Activated T-helper 1 cell treated with anti-CD3 and anti-CD28 coated beads, Interleukin-12 subunit alpha, Interleukin-12 subunit beta, Interleukin-2, Interleukin-4 antibody, amounts not matched to agents 30 ng/mL and 10 ng/mL and 1 ng/mL, durations not matched to agents 14 hours and 24 hours and 36 hours (primary cell): ENCODE measurements around the gene CPPED1. TPM values are rescaled to one million over a fixed set of nuclear protein-coding genes. Genes with fewer than 3 reads are reported as not detected.
A peak's percentile ranks its signal among the peaks of the same experiment; 100 is the strongest.

ENCODE experiments used
- DNase-seq: peaks from one replicate; pipeline ENCODE4 v3.0.0; 2021; ENCODE audit warnings: low spot score
- H3K27ac Mint-ChIP-seq: one replicate; pipeline ENCODE4 v1.8.0; 2021; ENCODE audit warnings: mild to moderate bottlenecking, mixed read lengths
- H3K27me3 Mint-ChIP-seq: one replicate; pipeline ENCODE4 v1.8.0; 2022; ENCODE audit warnings: mild to moderate bottlenecking, moderate library complexity, mixed read lengths; ENCODE audit not compliant: insufficient read depth
- H3K36me3 Mint-ChIP-seq: one replicate; pipeline ENCODE4 v1.8.0; 2021; ENCODE audit warnings: low read depth, mixed read lengths
- H3K4me1 Mint-ChIP-seq: one replicate; pipeline ENCODE4 v1.8.0; 2021; ENCODE audit warnings: low read depth, mixed read lengths
- H3K4me3 Mint-ChIP-seq: one replicate; pipeline ENCODE4 v1.8.0; 2021; ENCODE audit warnings: mild to moderate bottlenecking, moderate library complexity, mixed read lengths
- H3K9me3 Mint-ChIP-seq: one replicate; pipeline ENCODE4 v1.8.0; 2021; ENCODE audit warnings: mixed read lengths
- intact Hi-C: fragments of 100-400 bp; cut with micrococcal nuclease; formaldehyde crosslinking; loops from one replicate; pipeline ENCODE4 v1.15.1; 2024
- total RNA-seq: library from RNA; stranded (reverse); gene quantifications from 2 replicates; pipeline ENCODE4 v1.2.3, GENCODE V29; 2022

The CPPED1 gene
- total RNA-seq, 1 donor from 2014 or later: 5.4 TPM

- Mint-ChIP-seq H3K27ac (no peak overlapping the region), H3K4me3 (no peak overlapping the region), H3K4me1 (peaks cover 6% of the 10 kb centered on the region), H3K27me3 (peaks cover 2% of the 10 kb centered on the region), H3K36me3 (peaks cover 5% of the 10 kb centered on the region), H3K9me3 (peaks cover 13% of the 10 kb centered on the region)
- no peak for DNase-seq
- intact Hi-C loops: no loop called here
Observed at GRCh38 chr16:12652924-12653323, 150.8 kb downstream of the CPPED1 start.

GRCh38 chr16:12651765-12652512 is 151.7 kb downstream of the CPPED1 start:
- H3K4me3 Mint-ChIP-seq: no peak overlapping the region
- intact Hi-C loops: no loop called here
- no peak overlapping the region for H3K27ac Mint-ChIP-seq
- peaks cover 2% of the 10 kb centered on the region for H3K27me3 Mint-ChIP-seq
- H3K4me1 Mint-ChIP-seq: peaks cover 16% of the 10 kb centered on the region
- DNase-seq: no peak
- H3K36me3 Mint-ChIP-seq: peaks cover 5% of the 10 kb centered on the region
- H3K9me3 Mint-ChIP-seq: peaks cover 12% of the 10 kb centered on the region

- intact Hi-C loops: no loop called here
- Mint-ChIP-seq H3K4me3 (no peak overlapping the region), H3K36me3 (peaks cover 5% of the 10 kb centered on the region)
Observed at GRCh38 chr16:12649356-12649755, 154.3 kb downstream of the CPPED1 start.

DNA sequence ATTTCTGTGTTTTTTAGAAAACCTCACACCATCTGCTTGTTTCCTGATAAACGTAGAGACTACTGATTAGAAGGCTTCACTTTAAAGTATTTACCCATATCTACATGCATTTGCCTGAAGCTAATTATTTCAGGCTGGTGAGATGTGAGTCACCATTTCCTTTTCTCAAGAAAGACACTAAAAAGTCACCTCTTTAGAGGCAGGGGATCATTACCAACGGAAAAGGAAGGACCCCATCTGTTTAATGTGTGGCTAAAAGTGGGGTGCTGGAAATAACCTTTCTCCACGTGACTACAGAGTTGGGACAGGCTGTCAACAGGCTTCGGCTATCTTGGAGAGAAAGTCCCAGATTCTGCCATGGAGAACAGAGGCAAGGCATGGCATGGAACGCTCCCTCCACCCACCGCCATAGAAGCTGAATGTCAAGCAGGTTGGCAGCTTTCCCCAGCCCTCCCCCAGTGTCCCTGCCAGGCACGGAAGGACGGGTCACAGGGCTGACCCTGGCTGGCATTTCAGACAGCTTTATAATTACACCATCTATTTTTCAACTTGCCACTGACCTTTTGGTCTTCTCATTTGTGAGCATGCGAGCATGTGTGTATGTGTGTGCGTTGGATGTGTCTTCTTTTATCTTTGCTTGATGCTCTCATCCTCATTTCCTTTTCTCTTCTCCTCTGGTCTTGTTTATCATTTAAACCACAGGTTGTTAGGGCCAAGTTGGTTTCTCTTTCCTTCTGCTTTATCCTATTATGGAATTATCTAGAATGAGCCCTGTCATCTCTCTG is 157.0 kb downstream of the CPPED1 start:
- Mint-ChIP-seq H3K36me3 (peaks cover 5% of the 10 kb centered on the region), H3K4me1 (peaks cover 26% of the 10 kb centered on the region), H3K4me3 (peak overlapping the region; percentile 38), H3K9me3 (peaks cover 12% of the 10 kb centered on the region), H3K27me3 (no peaks in the 10 kb centered on the region), H3K27ac (peak overlapping the region; percentile 94)
- peak; percentile 26 for DNase-seq
- intact Hi-C loops: loop anchor here (1.0 to 2.0 kb wide), 4 partner anchors 34 to 157 kb away; partner anchors contain the start of gene CPPED1

More at GRCh38 chr16:12649356-12649755, 154.3 kb downstream of the CPPED1 start:
- H3K4me1 Mint-ChIP-seq: peaks cover 26% of the 10 kb centered on the region
- no peak for DNase-seq
- peaks cover 2% of the 10 kb centered on the region for H3K27me3 Mint-ChIP-seq
- no peak overlapping the region for H3K27ac Mint-ChIP-seq
- H3K9me3 Mint-ChIP-seq: peaks cover 12% of the 10 kb centered on the region

GRCh38 chr16:12646098-12646489 is 157.6 kb downstream of the CPPED1 start:
- intact Hi-C loops: loop anchor here (1.0 to 2.0 kb wide), 2 partner anchors 33 to 157 kb away; partner anchors contain the start of gene CPPED1
- Mint-ChIP-seq H3K36me3 (peaks cover 5% of the 10 kb centered on the region), H3K9me3 (peaks cover 12% of the 10 kb centered on the region), H3K4me1 (peaks cover 26% of the 10 kb centered on the region), H3K4me3 (no peak overlapping the region), H3K27me3 (no peaks in the 10 kb centered on the region), H3K27ac (peak overlapping the region; percentile 94)
- no peak for DNase-seq

DNA sequence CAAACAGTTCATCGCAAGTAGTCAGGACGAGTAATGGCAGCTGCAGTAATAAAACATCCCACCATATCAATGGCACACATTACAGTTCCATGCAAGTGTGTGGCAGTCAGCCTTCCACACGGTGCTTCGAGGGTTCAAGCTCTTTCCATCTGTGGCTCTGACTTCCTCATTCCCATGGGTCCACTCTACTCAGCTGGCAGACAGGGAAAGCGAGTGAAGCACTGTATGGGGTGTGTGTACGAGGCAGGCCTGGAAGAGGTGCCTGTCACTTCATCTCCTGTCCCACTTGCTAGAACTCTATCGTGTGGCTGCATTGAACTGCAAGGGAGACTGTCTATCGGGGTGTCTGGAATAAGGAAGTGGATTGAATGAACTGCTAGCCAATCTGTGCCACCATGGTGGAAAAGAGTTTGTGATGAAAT is 160.6 kb downstream of the CPPED1 start:
- Mint-ChIP-seq H3K4me1 (peaks cover 21% of the 10 kb centered on the region), H3K4me3 (no peak overlapping the region), H3K27ac (no peak overlapping the region), H3K9me3 (peaks cover 5% of the 10 kb centered on the region), H3K36me3 (no peaks in the 10 kb centered on the region), H3K27me3 (no peaks in the 10 kb centered on the region)
- intact Hi-C loops: no loop called here
- DNase-seq: no peak

GRCh38 chr16:12639044-12639443 is 164.6 kb downstream of the CPPED1 start:
- DNase-seq: no peak
- no peaks in the 10 kb centered on the region for H3K27me3 Mint-ChIP-seq
- H3K9me3 Mint-ChIP-seq: no peaks in the 10 kb centered on the region
- H3K27ac Mint-ChIP-seq: no peak overlapping the region
- intact Hi-C loops: no loop called here
- no peaks in the 10 kb centered on the region for H3K36me3 Mint-ChIP-seq
- no peaks in the 10 kb centered on the region for H3K4me1 Mint-ChIP-seq
- no peak overlapping the region for H3K4me3 Mint-ChIP-seq

DNA sequence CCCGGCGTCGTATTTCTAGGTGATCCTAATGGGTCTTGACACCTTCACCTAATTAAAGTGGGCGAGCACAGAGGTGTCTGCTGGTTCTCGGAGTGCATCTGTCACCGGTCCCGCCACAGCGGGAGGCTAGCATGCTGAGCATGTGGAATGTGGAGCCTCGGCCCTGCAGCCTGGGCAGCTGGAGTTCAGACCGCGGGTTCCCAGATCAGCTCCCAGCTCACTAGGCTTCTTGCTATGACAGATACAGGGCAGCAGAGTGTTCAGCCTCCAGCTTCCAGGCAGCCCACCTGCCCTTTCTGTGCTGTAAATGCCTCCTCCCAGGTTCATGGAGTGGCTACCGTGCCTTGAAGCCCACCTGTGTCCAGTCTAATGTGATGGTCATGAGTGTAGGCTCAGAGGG is 166.7 kb downstream of the CPPED1 start:
- H3K27ac Mint-ChIP-seq: no peak overlapping the region
- no peak for DNase-seq
- no peaks in the 10 kb centered on the region for H3K4me1 Mint-ChIP-seq
- intact Hi-C loops: no loop called here
- no peaks in the 10 kb centered on the region for H3K9me3 Mint-ChIP-seq
- H3K4me3 Mint-ChIP-seq: no peak overlapping the region
- H3K27me3 Mint-ChIP-seq: peaks cover 4% of the 10 kb centered on the region
- no peaks in the 10 kb centered on the region for H3K36me3 Mint-ChIP-seq

GRCh38 chr16:12629271-12629670 is 174.4 kb downstream of the CPPED1 start:
- Mint-ChIP-seq H3K9me3 (no peaks in the 10 kb centered on the region), H3K36me3 (no peaks in the 10 kb centered on the region), H3K4me1 (no peaks in the 10 kb centered on the region), H3K27ac (no peak overlapping the region), H3K4me3 (no peak overlapping the region), H3K27me3 (peaks cover 8% of the 10 kb centered on the region)
- no peak for DNase-seq
- intact Hi-C loops: no loop called here

DNA sequence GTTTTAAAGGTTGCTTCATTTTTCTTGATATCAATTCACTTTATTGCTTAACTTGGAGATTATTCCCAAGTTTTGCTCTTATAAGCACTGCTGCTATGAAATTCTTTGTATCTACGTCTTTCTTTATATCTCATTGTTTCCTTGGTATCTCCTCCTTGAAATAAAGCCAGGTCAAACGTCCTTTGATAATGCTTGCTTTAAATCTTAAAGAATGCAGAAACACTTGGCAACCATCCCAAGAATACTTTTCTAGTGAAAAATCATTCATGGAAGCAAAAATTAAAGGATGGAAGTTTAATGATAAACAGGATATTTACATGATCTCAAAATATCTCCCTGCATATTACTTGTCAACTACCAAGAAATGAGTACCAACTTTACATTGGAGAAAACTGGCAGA is 175.2 kb downstream of the CPPED1 start:
- no peak for DNase-seq
- Mint-ChIP-seq H3K27me3 (peaks cover 5% of the 10 kb centered on the region), H3K4me1 (no peaks in the 10 kb centered on the region), H3K36me3 (no peaks in the 10 kb centered on the region), H3K4me3 (no peak overlapping the region), H3K27ac (no peak overlapping the region), H3K9me3 (no peaks in the 10 kb centered on the region)
- intact Hi-C loops: no loop called here

- intact Hi-C loops: no loop called here
- Mint-ChIP-seq H3K27me3 (peaks cover 5% of the 10 kb centered on the region), H3K27ac (no peak overlapping the region), H3K36me3 (no peaks in the 10 kb centered on the region), H3K9me3 (no peaks in the 10 kb centered on the region), H3K4me1 (no peaks in the 10 kb centered on the region), H3K4me3 (no peak overlapping the region)
- no peak for DNase-seq
Observed at GRCh38 chr16:12627394-12627793, 176.3 kb downstream of the CPPED1 start.

GRCh38 chr16:12626411-12626810 is 177.3 kb downstream of the CPPED1 start:
- peaks cover 5% of the 10 kb centered on the region for H3K27me3 Mint-ChIP-seq
- H3K27ac Mint-ChIP-seq: no peak overlapping the region
- no peak overlapping the region for H3K4me3 Mint-ChIP-seq
- intact Hi-C loops: no loop called here
- H3K36me3 Mint-ChIP-seq: no peaks in the 10 kb centered on the region
- no peaks in the 10 kb centered on the region for H3K9me3 Mint-ChIP-seq
- H3K4me1 Mint-ChIP-seq: no peaks in the 10 kb centered on the region
- DNase-seq: no peak

DNA sequence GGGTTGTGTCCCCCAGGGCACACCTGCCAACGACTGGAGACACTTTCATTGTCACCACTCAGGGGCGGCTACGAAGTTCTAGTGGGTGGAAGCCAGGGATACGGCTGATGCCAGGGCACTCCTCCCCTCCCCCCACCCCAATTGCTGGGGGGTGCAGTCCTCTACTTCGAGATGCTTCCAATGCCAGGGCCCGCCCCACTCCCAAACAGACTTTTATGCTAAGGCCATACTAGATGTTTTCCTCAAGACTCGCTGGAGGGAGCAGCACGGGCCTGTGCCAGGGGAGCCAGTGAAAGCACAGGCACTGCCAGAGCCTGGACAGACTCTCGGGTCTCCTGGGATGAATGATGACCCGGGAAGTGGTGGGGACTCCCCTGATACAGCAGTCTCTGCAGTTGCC is 178.0 kb downstream of the CPPED1 start:
- H3K27me3 Mint-ChIP-seq: peaks cover 5% of the 10 kb centered on the region
- no peaks in the 10 kb centered on the region for H3K36me3 Mint-ChIP-seq
- H3K4me1 Mint-ChIP-seq: no peaks in the 10 kb centered on the region
- DNase-seq: no peak
- H3K27ac Mint-ChIP-seq: no peak overlapping the region
- H3K4me3 Mint-ChIP-seq: no peak overlapping the region
- intact Hi-C loops: no loop called here
- H3K9me3 Mint-ChIP-seq: no peaks in the 10 kb centered on the region
